Fibroblast of lung (primary cell): ENCODE data around the gene PRPH2. TPM values are rescaled to one million over a fixed set of nuclear protein-coding genes. Genes with fewer than 3 reads are reported as not detected.

Experiments
- DNase-seq, 2 donors: peaks; one replicate each; pipeline versions ENCODE4 v3.0.0 to v3.0.0-alpha.2; 2010; ENCODE audit warnings: low read depth in 2 of 2
- H2AFZ ChIP-seq: 2 replicates; pipeline ENCODE4 v1.5.1; 2012; ENCODE audit warnings: low read length, control low read depth, inconsistent platforms
- H3K27ac ChIP-seq: 2 replicates; pipeline ENCODE4 v1.5.1; 2011; ENCODE audit warnings: low read length, control low read depth; ENCODE audit not compliant: insufficient read depth
- H3K27me3 ChIP-seq: 2 replicates; pipeline ENCODE4 v1.5.1; 2011; ENCODE audit warnings: mild to moderate bottlenecking, low read length; ENCODE audit not compliant: control insufficient read depth, insufficient read depth
- H3K36me3 ChIP-seq: 2 replicates; pipeline ENCODE4 v1.5.1; 2011; ENCODE audit warnings: low read length; ENCODE audit not compliant: control insufficient read depth, insufficient read depth
- H3K4me1 ChIP-seq: 2 replicates; pipeline ENCODE4 v1.5.1; 2011; ENCODE audit warnings: low read length; ENCODE audit not compliant: control insufficient read depth, insufficient read depth; ENCODE audit errors: extremely low read depth
- H3K4me2 ChIP-seq: 2 replicates; pipeline ENCODE4 v1.5.1; 2011; ENCODE audit warnings: low read length, control low read depth; ENCODE audit not compliant: insufficient read depth; ENCODE audit errors: extremely low read depth
- H3K4me3 ChIP-seq, 4 experiments: fragments of 200-600 bp in 1 of 4; sonication (generic) in 1 of 4; replicated peaks in 1 of 4; 2 replicates each; pipeline ENCODE4 v1.5.1; 2011 to 2016; ENCODE audit warnings: low read length in 4 of 4, low read depth in 3 of 4, mild to moderate bottlenecking in 3 of 4, control low read depth in 2 of 4, inconsistent platforms in 1 of 4, mixed read lengths in 1 of 4; ENCODE audit not compliant: insufficient read depth in 1 of 4; ENCODE audit errors: control extremely low read depth in 1 of 4
- H3K79me2 ChIP-seq: 2 replicates; pipeline ENCODE4 v1.5.1; 2012; ENCODE audit warnings: mild to moderate bottlenecking, low read length, inconsistent platforms; ENCODE audit not compliant: control insufficient read depth, insufficient read depth
- H3K9ac ChIP-seq: 2 replicates; pipeline ENCODE4 v1.5.1; 2011; ENCODE audit warnings: mild to moderate bottlenecking, low read length, control low read depth; ENCODE audit not compliant: insufficient read depth
- H3K9me3 ChIP-seq: 2 replicates; pipeline ENCODE4 v1.5.1; 2012; ENCODE audit warnings: low read depth, low read length; ENCODE audit not compliant: control insufficient read depth, insufficient read depth
- H4K20me1 ChIP-seq: 2 replicates; pipeline ENCODE4 v1.5.1; 2011; ENCODE audit warnings: low read length; ENCODE audit not compliant: control insufficient read depth, insufficient read depth; ENCODE audit errors: extremely low read depth
- EZH2 ChIP-seq: IDR thresholded peaks from 2 replicates; pipeline ENCODE4 v1.5.1; 2012; ENCODE audit warnings: low read length, control low read depth, mild to moderate bottlenecking; ENCODE audit errors: missing control alignments
- polyA plus RNA-seq, 2 donors: library from polyadenylated mRNA; depleted of rRNA in 1 of 2; stranded (reverse) in 1 of 2; unstranded in 1 of 2; fragments of >200 nt; gene quantifications; 2 replicates each; pipeline ENCODE4 v1.2.1, GENCODE V29; 2011 to 2012; ENCODE audit warnings: missing spikeins in 1 of 2
- total RNA-seq: library from RNA; depleted of rRNA; stranded (reverse); fragments of >200 nt; gene quantifications from 2 replicates; pipeline ENCODE4 v1.2.1, GENCODE V29; 2014
- TF ChIP-seq, protein P1 (sequence below), 2 donors: IDR thresholded peaks in 1 of 2; conservative IDR thresholded peaks in 1 of 2; 1 replicate in 1 of 2; 2 replicates in 1 of 2; pipeline ENCODE4 v1.5.1; 2011 to 2012; ENCODE audit warnings: low read length in 2 of 2, control low read depth in 1 of 2, inconsistent platforms in 1 of 2, low read depth in 1 of 2, mild to moderate bottlenecking in 1 of 2

PRPH2 gene
- total and polyA plus RNA-seq, 2 donors (not counting 1 experiment from before 2014, with no cell fraction given) = 6.3 to 8.6 TPM

- Histone ChIP-seq H3K4me3 (no peak overlapping the region), H3K9ac (no peak overlapping the region)
These were observed 68.5 kb downstream of the PRPH2 start for GRCh38 chr6:42653851-42654250.

DNA sequence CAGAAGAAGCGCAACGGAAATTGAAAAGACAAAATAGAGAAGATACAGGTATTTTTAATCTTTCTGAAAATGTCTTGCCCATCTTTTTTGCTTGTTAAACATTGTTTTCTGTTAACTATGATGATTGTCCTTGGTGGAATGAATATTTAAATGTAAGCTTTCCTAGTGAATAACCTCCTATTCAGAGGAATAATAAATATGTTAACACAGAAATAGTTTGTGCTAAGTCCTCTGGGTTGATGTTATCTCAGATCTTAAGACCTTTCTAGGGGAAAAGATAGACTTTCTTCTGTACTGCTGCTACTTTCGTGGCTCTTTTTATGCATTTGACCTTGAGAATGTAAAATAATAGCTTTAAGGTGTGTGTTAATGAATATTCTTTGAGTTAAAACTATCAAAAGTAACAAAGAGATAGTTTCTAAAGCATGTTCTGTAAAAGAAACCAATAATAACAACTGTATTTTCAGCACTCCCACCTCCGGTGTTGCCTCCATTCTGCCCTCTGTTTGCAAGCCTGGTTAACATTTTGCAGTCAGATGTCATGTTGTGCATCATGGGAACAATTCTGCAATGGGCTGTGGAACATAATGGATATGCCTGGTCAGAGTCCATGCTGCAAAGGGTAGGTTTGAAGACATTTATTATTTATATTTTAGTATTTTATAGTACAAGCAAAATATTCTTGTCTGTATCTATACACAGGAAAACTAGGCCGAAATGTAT lies 70.2 kb downstream of the PRPH2 start:
- Histone ChIP-seq H3K4me2 (no peak overlapping the region), H3K27me3 (no peaks in the 10 kb centered on the region), H3K36me3 (peaks cover 1% of the 10 kb centered on the region), H2AFZ (no peak overlapping the region), H3K27ac (no peak overlapping the region), H3K9me3 (no peaks in the 10 kb centered on the region), H4K20me1 (no peaks in the 10 kb centered on the region), H3K9ac (no peak overlapping the region), H3K4me3 (no peak overlapping the region), H3K4me1 (no peaks in the 10 kb centered on the region), H3K79me2 (no peaks in the 10 kb centered on the region)
- no peak for TF ChIP-seq EZH2
- TF ChIP-seq, protein P1, sequence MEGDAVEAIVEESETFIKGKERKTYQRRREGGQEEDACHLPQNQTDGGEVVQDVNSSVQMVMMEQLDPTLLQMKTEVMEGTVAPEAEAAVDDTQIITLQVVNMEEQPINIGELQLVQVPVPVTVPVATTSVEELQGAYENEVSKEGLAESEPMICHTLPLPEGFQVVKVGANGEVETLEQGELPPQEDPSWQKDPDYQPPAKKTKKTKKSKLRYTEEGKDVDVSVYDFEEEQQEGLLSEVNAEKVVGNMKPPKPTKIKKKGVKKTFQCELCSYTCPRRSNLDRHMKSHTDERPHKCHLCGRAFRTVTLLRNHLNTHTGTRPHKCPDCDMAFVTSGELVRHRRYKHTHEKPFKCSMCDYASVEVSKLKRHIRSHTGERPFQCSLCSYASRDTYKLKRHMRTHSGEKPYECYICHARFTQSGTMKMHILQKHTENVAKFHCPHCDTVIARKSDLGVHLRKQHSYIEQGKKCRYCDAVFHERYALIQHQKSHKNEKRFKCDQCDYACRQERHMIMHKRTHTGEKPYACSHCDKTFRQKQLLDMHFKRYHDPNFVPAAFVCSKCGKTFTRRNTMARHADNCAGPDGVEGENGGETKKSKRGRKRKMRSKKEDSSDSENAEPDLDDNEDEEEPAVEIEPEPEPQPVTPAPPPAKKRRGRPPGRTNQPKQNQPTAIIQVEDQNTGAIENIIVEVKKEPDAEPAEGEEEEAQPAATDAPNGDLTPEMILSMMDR (conservative IDR thresholded peaks at IDR 0.05 in 1 of 2, IDR thresholded peaks at IDR 0.05 in 1 of 2; ENCODE audit: low read depth in 1 of 2, low read length in 2 of 2) = no peak
- DNase-seq = no peak

More at GRCh38 chr6:42653851-42654250, 68.5 kb downstream of the PRPH2 start:
- Histone ChIP-seq H4K20me1 (no peaks in the 10 kb centered on the region), H3K27me3 (no peaks in the 10 kb centered on the region), H3K9me3 (no peaks in the 10 kb centered on the region), H3K27ac (no peak overlapping the region), H2AFZ (no peak overlapping the region), H3K79me2 (no peaks in the 10 kb centered on the region), H3K36me3 (no peaks in the 10 kb centered on the region), H3K4me2 (no peak overlapping the region), H3K4me1 (no peaks in the 10 kb centered on the region)
- no peak for DNase-seq
- no peak for TF ChIP-seq EZH2
- TF ChIP-seq, protein P1 (conservative IDR thresholded peaks at IDR 0.05 in 1 of 2, IDR thresholded peaks at IDR 0.05 in 1 of 2; ENCODE audit: low read depth in 1 of 2, low read length in 2 of 2) = no peak

Other genes with a start within 250 kb of the PRPH2 start
- 28.5 and 34.7 TPM in 2 replicates for gene UBR2, start 158.6 kb downstream of the PRPH2 start, total RNA-seq
- gene UBR2, start 158.6 kb downstream of the PRPH2 start, polyA plus RNA-seq = 14.4 and 17.9 TPM in 2 replicates
- gene TBCC, start 23.5 kb upstream of the PRPH2 start, total RNA-seq = 50.0 and 50.6 TPM in 2 replicates
- gene TBCC, start 23.5 kb upstream of the PRPH2 start, polyA plus RNA-seq = 18.2 and 18.7 TPM in 2 replicates
- gene BICRAL, start 59.5 kb upstream of the PRPH2 start, total RNA-seq = 4.9 and 6.9 TPM in 2 replicates
- 10.2 and 11.5 TPM in 2 replicates for gene BICRAL, start 59.5 kb upstream of the PRPH2 start, polyA plus RNA-seq
- 108 and 127 TPM in 2 replicates for gene RPL7L1, start 157.0 kb upstream of the PRPH2 start, total RNA-seq
- gene RPL7L1, start 157.0 kb upstream of the PRPH2 start, polyA plus RNA-seq = 80.0 and 81.0 TPM in 2 replicates
- gene PTCRA, start 193.5 kb upstream of the PRPH2 start, total RNA-seq = not detected in 2 replicates
- not detected in 2 replicates for gene PTCRA, start 193.5 kb upstream of the PRPH2 start, polyA plus RNA-seq
- 23.9 and 30.4 TPM in 2 replicates for gene CNPY3, start 206.9 kb upstream of the PRPH2 start, total RNA-seq
- 30.3 and 38.8 TPM in 2 replicates for gene CNPY3, start 206.9 kb upstream of the PRPH2 start, polyA plus RNA-seq
- not detected in 2 replicates for gene GNMT, start 238.2 kb upstream of the PRPH2 start, total RNA-seq
- 0.06 and 0.12 TPM in 2 replicates for gene GNMT, start 238.2 kb upstream of the PRPH2 start, polyA plus RNA-seq